HEK293T (cell line): ENCODE measurements around the gene NT5DC2.

Experiments
- BHLHE40 ChIP-seq: fragments of 450-650 bp; IDR thresholded peaks from 2 replicates; pipeline ENCODE4 v1.6.1; 2016; ENCODE audit warnings: mild to moderate bottlenecking, moderate library complexity, borderline replicate concordance
- CTBP1 ChIP-seq: fragments of 450-650 bp; IDR thresholded peaks from 2 replicates; pipeline ENCODE4 v1.6.1; 2016; ENCODE audit warnings: borderline replicate concordance
- FOXA1 ChIP-seq: fragments of 450-650 bp; IDR thresholded peaks from 2 replicates; pipeline ENCODE4 v1.6.1; 2016; ENCODE audit warnings: mild to moderate bottlenecking
- FOXK2 ChIP-seq: fragments of 450-650 bp; IDR thresholded peaks from 2 replicates; pipeline ENCODE4 v1.6.1; 2016; ENCODE audit warnings: mild to moderate bottlenecking
- FOXM1 ChIP-seq: fragments of 450-650 bp; IDR thresholded peaks from 2 replicates; pipeline ENCODE4 v1.6.1; 2017; ENCODE audit warnings: mild to moderate bottlenecking, borderline replicate concordance
- NFRKB ChIP-seq: fragments of 450-650 bp; IDR thresholded peaks from 2 replicates; pipeline ENCODE4 v1.6.1; 2016; ENCODE audit warnings: mild to moderate bottlenecking, moderate library complexity
- SUZ12 ChIP-seq: fragments of 450-650 bp; IDR thresholded peaks from 2 replicates; pipeline ENCODE4 v1.6.1; 2016; ENCODE audit warnings: mild to moderate bottlenecking

GRCh38 chr3:52530918-52531826, 2.5 kb downstream of the NT5DC2 start:
- TF ChIP-seq SUZ12 (no peak), CTBP1 (no peak), FOXA1 (no peak), BHLHE40 (no peak), NFRKB (no peak), FOXK2 (no peak), FOXM1 (no peak)
